ENCODE data around the gene GLRA3.

- TF ChIP-seq POLR2A (IDR thresholded peaks at IDR 0.05), result no peak
- TF ChIP-seq CTCF (IDR thresholded peaks at IDR 0.05), result no peak
- no peak for TF ChIP-seq EP300 (IDR thresholded peaks at IDR 0.05)
Measured at GRCh38 chr4:174707051-174707676, 121.9 kb downstream of the GLRA3 start.

Data from tibial nerve (tissue), 4 donors.